GM23338 (cell line): ENCODE data around the gene ITIH4. TPM values are rescaled to one million over a fixed set of nuclear protein-coding genes. Genes with fewer than 3 reads are reported as not detected.
A peak's percentile ranks its signal among the peaks of the same experiment; 100 is the strongest.

Source experiments
- ATAC-seq: fragments of 200-7000 bp; cut with Tn5 transposase; 3 replicates; pipeline ENCODE4 v1.9.1; 2020
- DNase-seq: peaks from one replicate; pipeline ENCODE4 v3.0.0-alpha.2; 2015; ENCODE audit warnings: low spot score
- H2AFZ ChIP-seq: fragments of 200-600 bp; sonication (generic); 2 replicates; pipeline ENCODE4 v1.8.0; 2016; ENCODE audit warnings: antibody characterized with exemption, mild to moderate bottlenecking, moderate library complexity
- H3F3A ChIP-seq: fragments of 200-600 bp; sonication (generic); replicated peaks from 2 replicates; pipeline ENCODE4 v1.8.0; 2017; ENCODE audit warnings: antibody characterized with exemption, mixed run types, low read depth
- H3K27ac ChIP-seq: fragments of 200-600 bp; sonication (generic); 2 replicates; pipeline ENCODE4 v1.6.1; 2016; ENCODE audit warnings: low read depth
- H3K27me3 ChIP-seq: fragments of 200-600 bp; sonication (generic); 2 replicates; pipeline ENCODE4 v1.8.0; 2016; ENCODE audit warnings: mild to moderate bottlenecking, mixed run types, moderate library complexity; ENCODE audit not compliant: insufficient read depth
- H3K36me3 ChIP-seq: fragments of 200-600 bp; sonication (generic); 2 replicates; pipeline ENCODE4 v1.8.0; 2016; ENCODE audit warnings: mild to moderate bottlenecking; ENCODE audit not compliant: insufficient read depth
- H3K4me1 ChIP-seq: fragments of 200-600 bp; sonication (generic); 2 replicates; pipeline ENCODE4 v1.8.0; 2016; ENCODE audit warnings: mild to moderate bottlenecking, moderate library complexity; ENCODE audit not compliant: insufficient read depth
- H3K4me2 ChIP-seq: fragments of 200-600 bp; sonication (generic); 2 replicates; pipeline ENCODE4 v1.7.1; 2017; ENCODE audit warnings: mixed run types
- H3K4me3 ChIP-seq: fragments of 200-600 bp; sonication (generic); 2 replicates; pipeline ENCODE4 v1.6.1; 2016; ENCODE audit warnings: mixed run types
- H3K79me2 ChIP-seq: fragments of 200-600 bp; sonication (generic); replicated peaks from 2 replicates; pipeline ENCODE4 v1.8.0; 2017; ENCODE audit warnings: mild to moderate bottlenecking; ENCODE audit not compliant: insufficient read depth
- H3K9me2 ChIP-seq: fragments of 200-600 bp; sonication (generic); 2 replicates; pipeline ENCODE4 v1.8.0; 2017; ENCODE audit not compliant: insufficient read depth
- H4K20me1 ChIP-seq: fragments of 200-600 bp; sonication (generic); replicated peaks from 2 replicates; pipeline ENCODE4 v1.8.0; 2017; ENCODE audit warnings: mild to moderate bottlenecking; ENCODE audit not compliant: insufficient read depth
- H3K27ac Mint-ChIP-seq: 2 replicates; pipeline ENCODE4 v1.8.0; 2020; ENCODE audit warnings: inconsistent platforms, mild to moderate bottlenecking, moderate library complexity, mixed read lengths
- H3K27me3 Mint-ChIP-seq: 3 replicates; pipeline ENCODE4 v1.8.0; 2022; ENCODE audit warnings: low read depth, mild to moderate bottlenecking, moderate library complexity, mixed read lengths, inconsistent platforms; ENCODE audit not compliant: insufficient read depth, poor library complexity
- H3K36me3 Mint-ChIP-seq: 3 replicates; pipeline ENCODE4 v1.8.0; 2021; ENCODE audit warnings: low read depth, mild to moderate bottlenecking, inconsistent platforms, moderate library complexity, mixed read lengths
- H3K4me1 Mint-ChIP-seq: 3 replicates; pipeline ENCODE4 v1.8.0; 2020; ENCODE audit warnings: mild to moderate bottlenecking, inconsistent platforms, mixed read lengths
- H3K4me3 Mint-ChIP-seq: 3 replicates; pipeline ENCODE4 v1.8.0; 2021; ENCODE audit warnings: moderate library complexity, mild to moderate bottlenecking, inconsistent platforms, mixed read lengths
- H3K9me3 Mint-ChIP-seq: 3 replicates; pipeline ENCODE4 v1.8.0; 2020; ENCODE audit warnings: moderate library complexity, mild to moderate bottlenecking, inconsistent platforms, mixed read lengths
- CREB1 ChIP-seq: fragments of 250-450 bp; sonication (Bioruptor Pico); IDR thresholded peaks from 2 replicates; pipeline ENCODE4 v1.5.0; 2020; ENCODE audit warnings: low read depth, mild to moderate bottlenecking, moderate library complexity
- CTCF ChIP-seq, 2 experiments: fragments of 200-600 bp in 1 of 2; sonication (generic) in 1 of 2; conservative IDR thresholded peaks; 2 replicates each; pipeline versions ENCODE4 v1.5.1 to v1.6.1; 2016 to 2017; ENCODE audit warnings: antibody characterized with exemption in 2 of 2, low read depth in 2 of 2, mild to moderate bottlenecking in 2 of 2, moderate library complexity in 1 of 2
- ETS1 ChIP-seq: IDR thresholded peaks from 2 replicates; pipeline ENCODE4 v1.6.1; 2016; ENCODE audit warnings: antibody characterized with exemption
- EZH2 ChIP-seq: fragments of 200-600 bp; sonication (generic); IDR thresholded peaks from one replicate; pipeline ENCODE4 v1.8.0; 2017; ENCODE audit warnings: antibody characterized with exemption, mild to moderate bottlenecking, low read depth; ENCODE audit not compliant: unreplicated experiment
- EZH2phosphoT487 ChIP-seq: fragments of 200-600 bp; sonication (generic); IDR thresholded peaks from one replicate; pipeline ENCODE4 v1.8.1; 2018; ENCODE audit warnings: antibody characterized with exemption; ENCODE audit not compliant: unreplicated experiment
- JUNB ChIP-seq: IDR thresholded peaks from one replicate; pipeline ENCODE4 v1.6.1; 2016; ENCODE audit warnings: antibody characterized with exemption; ENCODE audit not compliant: unreplicated experiment
- NANOG ChIP-seq: IDR thresholded peaks from 2 replicates; pipeline ENCODE4 v1.6.1; 2016; ENCODE audit warnings: antibody characterized with exemption, borderline replicate concordance
- POLR2AphosphoS5 ChIP-seq: IDR thresholded peaks from 2 replicates; pipeline ENCODE4 v1.6.1; 2016; ENCODE audit warnings: antibody characterized with exemption, low read depth
- REST ChIP-seq: IDR thresholded peaks from one replicate; pipeline ENCODE4 v1.6.1; 2018; ENCODE audit warnings: antibody characterized with exemption; ENCODE audit not compliant: unreplicated experiment
- STAT1 ChIP-seq: IDR thresholded peaks from one replicate; pipeline ENCODE4 v1.6.1; 2016; ENCODE audit warnings: antibody characterized with exemption; ENCODE audit not compliant: unreplicated experiment
- ZNF114 ChIP-seq: fragments of 250-450 bp; sonication (Bioruptor Pico); IDR thresholded peaks from 2 replicates; pipeline ENCODE4 v1.5.0; 2020; ENCODE audit warnings: mild to moderate bottlenecking, moderate library complexity
- ZNF331 ChIP-seq: fragments of 250-450 bp; sonication (Bioruptor Pico); IDR thresholded peaks from 2 replicates; pipeline ENCODE4 v1.5.0; 2020; ENCODE audit warnings: low read depth, mild to moderate bottlenecking, moderate library complexity
- polyA plus RNA-seq: library from polyadenylated mRNA; unstranded; fragments of >200 nt; fragmentation: Nextera tagmentation; extraction: Ambion mirVana; gene quantifications from 2 replicates; pipeline ENCODE4 v1.2.1, GENCODE V29; 2016
- total RNA-seq: library from RNA; depleted of rRNA; stranded (reverse); fragments of >200 nt; shearing (Covaris generic); gene quantifications from 2 replicates; pipeline ENCODE4 v1.2.3, GENCODE V29; 2014

Gene ITIH4
- total and polyA plus RNA-seq, 2 experiments from 2014 or later = 0.82 to 1.4 TPM

- Histone ChIP-seq H2AFZ (no peak overlapping the region), H3K36me3 (no peaks in the 10 kb centered on the region), H3K4me1 (no peaks in the 10 kb centered on the region), H3F3A (no peaks in the 10 kb centered on the region), H3K79me2 (no peaks in the 10 kb centered on the region), H3K9me2 (no peaks in the 10 kb centered on the region), H3K27ac (no peak overlapping the region), H3K4me3 (no peak overlapping the region), H4K20me1 (no peaks in the 10 kb centered on the region), H3K27me3 (no peaks in the 10 kb centered on the region), H3K4me2 (no peak overlapping the region)
- Mint-ChIP-seq H3K27ac (no peak overlapping the region), H3K27me3 (peaks cover 9% of the 10 kb centered on the region), H3K4me1 (no peaks in the 10 kb centered on the region), H3K36me3 (no peaks in the 10 kb centered on the region), H3K4me3 (no peak overlapping the region), H3K9me3 (no peaks in the 10 kb centered on the region)
- ATAC-seq (no peak), DNase-seq (no peak)
- TF ChIP-seq JUNB (no peak), ETS1 (no peak), NANOG (no peak)
Measured at GRCh38 chr3:52800079-52800478, 30.4 kb downstream of the ITIH4 start.

GRCh38 chr3:52798978-52799476, 31.4 kb downstream of the ITIH4 start:
- Histone ChIP-seq H2AFZ (peak overlapping the region; percentile 91), H3F3A (no peaks in the 10 kb centered on the region), H3K4me3 (no peak overlapping the region), H3K36me3 (no peaks in the 10 kb centered on the region), H3K27ac (no peak overlapping the region), H3K9me2 (no peaks in the 10 kb centered on the region), H3K27me3 (no peaks in the 10 kb centered on the region), H3K4me1 (no peaks in the 10 kb centered on the region), H3K4me2 (no peak overlapping the region), H4K20me1 (no peaks in the 10 kb centered on the region), H3K79me2 (no peaks in the 10 kb centered on the region)
- DNase-seq (peak; percentile 82), ATAC-seq (peak; percentile 95)
- Mint-ChIP-seq H3K4me1 (no peaks in the 10 kb centered on the region), H3K27me3 (peaks cover 13% of the 10 kb centered on the region), H3K4me3 (no peak overlapping the region), H3K36me3 (no peaks in the 10 kb centered on the region), H3K27ac (no peak overlapping the region), H3K9me3 (no peaks in the 10 kb centered on the region)
- TF ChIP-seq POLR2AphosphoS5 (no peak), CTCF (conservative IDR thresholded peaks at IDR 0.05; ENCODE audit: low read depth in 2 of 2) (peak; percentile 77 to 84)

- no peaks in the 10 kb centered on the region for H3K9me2 ChIP-seq
- no peaks in the 10 kb centered on the region for H3K79me2 ChIP-seq
- H3K9me3 Mint-ChIP-seq = no peaks in the 10 kb centered on the region
- H4K20me1 ChIP-seq = no peaks in the 10 kb centered on the region
- no peak overlapping the region for H3K27ac Mint-ChIP-seq
- DNase-seq (no peak), ATAC-seq (no peak)
- no peaks in the 10 kb centered on the region for H3F3A ChIP-seq
- H3K4me3 ChIP-seq = no peak overlapping the region
- H3K27me3 ChIP-seq = no peaks in the 10 kb centered on the region
- H3K27me3 Mint-ChIP-seq = peaks cover 14% of the 10 kb centered on the region
- H3K4me2 ChIP-seq = no peak overlapping the region
- H3K36me3 Mint-ChIP-seq = no peaks in the 10 kb centered on the region
- H3K36me3 ChIP-seq = no peaks in the 10 kb centered on the region
- no peaks in the 10 kb centered on the region for H3K4me1 ChIP-seq
- H3K27ac ChIP-seq = no peak overlapping the region
- peak overlapping the region; percentile 88; the same call in 1 of the 2 replicates for H2AFZ ChIP-seq
- no peaks in the 10 kb centered on the region for H3K4me1 Mint-ChIP-seq
- H3K4me3 Mint-ChIP-seq = no peak overlapping the region
- no peak for TF ChIP-seq REST
- no peak for TF ChIP-seq EZH2phosphoT487
- TF ChIP-seq NANOG = no peak
- no peak for TF ChIP-seq CREB1
- TF ChIP-seq ZNF114 (CRISPR knock-in tag) = no peak
- TF ChIP-seq JUNB = no peak
- TF ChIP-seq POLR2AphosphoS5 = no peak
- TF ChIP-seq ZNF331 = no peak
- no peak for TF ChIP-seq STAT1
- TF ChIP-seq EZH2 = no peak
Measured at GRCh38 chr3:52798376-52798977, 32.0 kb downstream of the ITIH4 start.
